Testis (tissue), 3 donors: ENCODE data around the gene ISYNA1. TPM values are rescaled to one million over a fixed set of nuclear protein-coding genes. Genes with fewer than 3 reads are reported as not detected.

ENCODE experiments used
- DNase-seq: peaks from one replicate; pipeline ENCODE4 v3.0.0-alpha.2; 2019
- H3K27ac ChIP-seq, 2 donors: fragments of 200-600 bp; sonication (generic); one replicate each; pipeline ENCODE4 v1.5.1; 2019
- H3K27me3 ChIP-seq: fragments of 200-600 bp; sonication (generic); one replicate; pipeline ENCODE4 v1.5.1; 2019
- H3K36me3 ChIP-seq: fragments of 200-600 bp; sonication (generic); one replicate; pipeline ENCODE4 v1.5.1; 2017; ENCODE audit warnings: low read depth; ENCODE audit errors: missing control alignments
- H3K4me1 ChIP-seq: fragments of 200-600 bp; sonication (generic); one replicate; pipeline ENCODE4 v1.5.1; 2019
- H3K4me3 ChIP-seq, 2 donors: fragments of 200-600 bp; sonication (generic); one replicate each; pipeline ENCODE4 v1.5.1; 2017 to 2019
- H3K9me3 ChIP-seq: fragments of 200-600 bp; sonication (generic); one replicate; pipeline ENCODE4 v1.5.1; 2017
- CTCF ChIP-seq, 3 experiments: fragments of 450-650 bp in 2 of 3; fragments of 200-600 bp in 1 of 3; sonication (generic) in 1 of 3; IDR thresholded peaks; one replicate each; pipeline ENCODE4 v1.5.1; 2016 to 2019; ENCODE audit warnings: antibody characterized with exemption in 3 of 3, mild to moderate bottlenecking in 2 of 3, moderate library complexity in 1 of 3
- POLR2A ChIP-seq: fragments of 450-650 bp; IDR thresholded peaks from one replicate; pipeline ENCODE4 v1.6.1; 2017; ENCODE audit warnings: antibody characterized with exemption, mild to moderate bottlenecking, moderate library complexity
- WGBS, 2 donors: methylation state at CpG; one replicate each; pipeline ENCODE4 v1.1.5; 2018; 5-methylcytosine and 5-hydroxymethylcytosine counted together
- intact Hi-C: fragments of 100-400 bp; cut with DNase I; formaldehyde crosslinking; loops from one replicate; pipeline ENCODE4 v1.15.1; 2023; ENCODE audit warnings: low total_unique reads
- polyA plus RNA-seq: library from polyadenylated mRNA; stranded (reverse); fragments of 350-450 nt; fragmentation: Illumina TruSeq; extraction: RNeasy Lipid Tissue Mini Kit (QIAGEN cat#74804); gene quantifications from one replicate; pipeline ENCODE4 v1.2.3, GENCODE V29; 2014; ENCODE audit warnings: low read depth, low replicate concordance; ENCODE audit not compliant: insufficient read depth
- total RNA-seq, 2 donors: library from RNA; depleted of rRNA; stranded (reverse); fragments of >200 nt; gene quantifications; one replicate each; pipeline ENCODE4 v1.2.3, GENCODE V29; 2016

Gene ISYNA1
- total and polyA plus RNA-seq, 3 donors from 2014 or later, result 493 to 1,122 (median 1,000) TPM

GRCh38 chr19:18443831-18444230 lies 5.9 kb upstream of the ISYNA1 start:
- no peaks in the 10 kb centered on the region for H3K9me3 ChIP-seq
- no peak for DNase-seq
- no peaks in the 10 kb centered on the region for H3K36me3 ChIP-seq
- no peak overlapping the region for H3K4me3 ChIP-seq
- H3K27ac ChIP-seq, result peak overlapping the region in 1 of 2 donors; percentile 12
- intact Hi-C loops, result no loop called here
- no peak for TF ChIP-seq POLR2A
- TF ChIP-seq CTCF (IDR thresholded peaks at IDR 0.05), result no peak
- H3K27me3 ChIP-seq, result no peaks in the 10 kb centered on the region
- H3K4me1 ChIP-seq, result peaks cover 39% of the 10 kb centered on the region
- 81 to 83% methylated on average over 10 to 11 of the region's 11 CpGs for WGBS, 2 donors

- Histone ChIP-seq H3K27me3 (no peaks in the 10 kb centered on the region), H3K36me3 (no peaks in the 10 kb centered on the region), H3K4me3 (no peak overlapping the region), H3K27ac (peak overlapping the region; percentile 12 to 61), H3K9me3 (no peaks in the 10 kb centered on the region), H3K4me1 (peaks cover 43% of the 10 kb centered on the region)
- intact Hi-C loops, result no loop called here
- TF ChIP-seq POLR2A, result no peak
- TF ChIP-seq CTCF (IDR thresholded peaks at IDR 0.05), result no peak
- DNase-seq, result no peak
- 88 to 90% methylated on average over 5 to 6 of the region's 6 CpGs for WGBS, 2 donors
Observed at GRCh38 chr19:18443406-18443805, 5.5 kb upstream of the ISYNA1 start.

- H3K9me3 ChIP-seq, result no peaks in the 10 kb centered on the region
- no peak overlapping the region for H3K4me3 ChIP-seq
- peak overlapping the region; percentile 12 to 61 for H3K27ac ChIP-seq
- peaks cover 45% of the 10 kb centered on the region for H3K4me1 ChIP-seq
- WGBS, 2 donors, result 44 to 65% methylated on average over 6 to 12 of the region's 12 CpGs
- H3K36me3 ChIP-seq, result no peaks in the 10 kb centered on the region
- H3K27me3 ChIP-seq, result no peaks in the 10 kb centered on the region
- DNase-seq, result no peak
- no peak for TF ChIP-seq CTCF (IDR thresholded peaks at IDR 0.05)
- no peak for TF ChIP-seq POLR2A
- intact Hi-C loops, result no loop called here
Observed at GRCh38 chr19:18442941-18443340, 5.0 kb upstream of the ISYNA1 start.

GRCh38 chr19:18441804-18442788 lies 4.2 kb upstream of the ISYNA1 start:
- intact Hi-C loops, result no loop called here
- no peaks in the 10 kb centered on the region for H3K27me3 ChIP-seq
- WGBS, 2 donors, result 55 to 63% methylated on average over 5 of the region's 5 CpGs
- peak overlapping the region; percentile 44 to 88 for H3K27ac ChIP-seq
- no peaks in the 10 kb centered on the region for H3K9me3 ChIP-seq
- H3K36me3 ChIP-seq, result no peaks in the 10 kb centered on the region
- no peak overlapping the region for H3K4me3 ChIP-seq
- no peak for DNase-seq
- TF ChIP-seq POLR2A, result no peak
- TF ChIP-seq CTCF (IDR thresholded peaks at IDR 0.05), result no peak
- H3K4me1 ChIP-seq, result peaks cover 45% of the 10 kb centered on the region
